Measurements from ENCODE around the gene SMC5. TPM values are rescaled to one million over a fixed set of nuclear protein-coding genes. Genes with fewer than 3 reads are reported as not detected.

Gene SMC5
- total RNA-seq, 1 experiment from 2014 or later = 27.5 TPM

GRCh38 chr9:70255486-70255885 lies 3.3 kb upstream of the SMC5 start:
- Histone ChIP-seq H3K27me3 (ENCODE audit: insufficient read depth, low read length) (no peaks in the 10 kb centered on the region), H3K9ac (ENCODE audit: low read length) (no peak overlapping the region), H3K4me3 (replicated peaks in 1 of 2; ENCODE audit: low read depth in 1 of 2, low read length in 2 of 2) (no peak overlapping the region), H3K27ac (ENCODE audit: low read depth, low read length) (no peak overlapping the region), H3K36me3 (ENCODE audit: control insufficient read depth in 1 of 2, insufficient read depth in 2 of 2, low read length in 2 of 2) (peaks cover under 1 to 5% of the 10 kb centered on the region in 2 experiments; a peak in 1 of 4 replicates), H3K4me1 (ENCODE audit: control insufficient read depth in 1 of 2, insufficient read depth in 2 of 2, low read length in 2 of 2) (peaks cover 8 to 21% of the 10 kb centered on the region in 2 experiments), H3K4me2 (ENCODE audit: low read length) (no peak overlapping the region), H3K79me2 (ENCODE audit: insufficient read depth, low read length) (peaks cover 17% of the 10 kb centered on the region), H4K20me1 (ENCODE audit: insufficient read depth) (no peaks in the 10 kb centered on the region), H2AFZ (ENCODE audit: low read depth, low read length, poor library complexity, severe bottlenecking) (no peak overlapping the region), H3K9me3 (ENCODE audit: control insufficient read depth in 1 of 2, insufficient read depth in 1 of 2, low read depth in 1 of 2, low read length in 2 of 2) (no peaks in the 10 kb centered on the region), H3K9me2 (ENCODE audit: insufficient read depth) (no peaks in the 10 kb centered on the region)
- no TSS peak for BruUV-seq (replicated peaks)
- ChIA-PET RAD21 (ENCODE audit: low non-redundant PET in 1 of 2, low total read pairs in 2 of 2, uncharacterized antibody in 2 of 2, unreplicated experiment in 2 of 2) (no interaction called here), POLR2A (no interaction called here), CTCF (no interaction called here)
- ATAC-seq = no peak
- no peak for DNase-seq (ENCODE audit: low read depth, low spot score)
- TF ChIP-seq JUND (IDR thresholded peaks at IDR 0.05) (no peak), ATF3 (IDR thresholded peaks at IDR 0.05) (no peak)
- intact Hi-C loops (cut with micrococcal nuclease) = no loop called here

GRCh38 chr9:70256123-70256551 lies 2.6 kb upstream of the SMC5 start:
- no peak for ATAC-seq
- Histone ChIP-seq H3K4me2 (ENCODE audit: low read length) (no peak overlapping the region), H2AFZ (ENCODE audit: low read depth, low read length, poor library complexity, severe bottlenecking) (no peak overlapping the region), H3K9ac (ENCODE audit: low read length) (no peak overlapping the region), H3K4me3 (replicated peaks in 1 of 2; ENCODE audit: low read depth in 1 of 2, low read length in 2 of 2) (no peak overlapping the region), H3K36me3 (ENCODE audit: control insufficient read depth in 1 of 2, insufficient read depth in 2 of 2, low read length in 2 of 2) (peaks cover 3 to 11% of the 10 kb centered on the region in 2 experiments; a peak in 3 of 4 replicates), H4K20me1 (ENCODE audit: insufficient read depth) (peaks cover 4% of the 10 kb centered on the region; the same call in 1 of the 2 replicates), H3K4me1 (ENCODE audit: control insufficient read depth in 1 of 2, insufficient read depth in 2 of 2, low read length in 2 of 2) (peaks cover 8 to 27% of the 10 kb centered on the region in 2 experiments), H3K9me2 (ENCODE audit: insufficient read depth) (no peaks in the 10 kb centered on the region), H3K79me2 (ENCODE audit: insufficient read depth, low read length) (peaks cover 23% of the 10 kb centered on the region), H3K27me3 (ENCODE audit: insufficient read depth, low read length) (no peaks in the 10 kb centered on the region), H3K9me3 (ENCODE audit: control insufficient read depth in 1 of 2, insufficient read depth in 1 of 2, low read depth in 1 of 2, low read length in 2 of 2) (no peaks in the 10 kb centered on the region), H3K27ac (ENCODE audit: low read depth, low read length) (no peak overlapping the region)
- CTCF ChIA-PET = no interaction called here
- intact Hi-C loops (cut with micrococcal nuclease) = no loop called here
- TF ChIP-seq TCF7L2 (IDR thresholded peaks at IDR 0.05; ENCODE audit: borderline replicate concordance, extremely low read depth, insufficient read depth, insufficient read length) (no peak), ATF3 (IDR thresholded peaks at IDR 0.05) (no peak), MAX (IDR thresholded peaks at IDR 0.05) (no peak), JUND (IDR thresholded peaks at IDR 0.05) (no peak), EZH2 (IDR thresholded peaks at IDR 0.05) (no peak), ZFX (IDR thresholded peaks at IDR 0.05) (no peak), YY1 (IDR thresholded peaks at IDR 0.05; ENCODE audit: extremely low read depth, insufficient replicate concordance, low read depth, low read length) (no peak), SRF (IDR thresholded peaks at IDR 0.05; ENCODE audit: low read depth) (no peak), SIN3A (IDR thresholded peaks at IDR 0.05; ENCODE audit: low read depth) (no peak), CTCF (IDR thresholded peaks at IDR 0.05 in 2 of 3, conservative IDR thresholded peaks at IDR 0.05 in 1 of 3; ENCODE audit: borderline replicate concordance in 1 of 3, insufficient read depth in 1 of 3, low read depth in 2 of 3, low read length in 2 of 3) (no peak), POLR2A (IDR thresholded peaks at IDR 0.05; ENCODE audit: borderline replicate concordance, extremely low read depth, insufficient read depth, insufficient read length) (no peak), FOSL1 (IDR thresholded peaks at IDR 0.05; ENCODE audit: low read depth) (no peak)
- TF ChIP-seq, protein P1, sequence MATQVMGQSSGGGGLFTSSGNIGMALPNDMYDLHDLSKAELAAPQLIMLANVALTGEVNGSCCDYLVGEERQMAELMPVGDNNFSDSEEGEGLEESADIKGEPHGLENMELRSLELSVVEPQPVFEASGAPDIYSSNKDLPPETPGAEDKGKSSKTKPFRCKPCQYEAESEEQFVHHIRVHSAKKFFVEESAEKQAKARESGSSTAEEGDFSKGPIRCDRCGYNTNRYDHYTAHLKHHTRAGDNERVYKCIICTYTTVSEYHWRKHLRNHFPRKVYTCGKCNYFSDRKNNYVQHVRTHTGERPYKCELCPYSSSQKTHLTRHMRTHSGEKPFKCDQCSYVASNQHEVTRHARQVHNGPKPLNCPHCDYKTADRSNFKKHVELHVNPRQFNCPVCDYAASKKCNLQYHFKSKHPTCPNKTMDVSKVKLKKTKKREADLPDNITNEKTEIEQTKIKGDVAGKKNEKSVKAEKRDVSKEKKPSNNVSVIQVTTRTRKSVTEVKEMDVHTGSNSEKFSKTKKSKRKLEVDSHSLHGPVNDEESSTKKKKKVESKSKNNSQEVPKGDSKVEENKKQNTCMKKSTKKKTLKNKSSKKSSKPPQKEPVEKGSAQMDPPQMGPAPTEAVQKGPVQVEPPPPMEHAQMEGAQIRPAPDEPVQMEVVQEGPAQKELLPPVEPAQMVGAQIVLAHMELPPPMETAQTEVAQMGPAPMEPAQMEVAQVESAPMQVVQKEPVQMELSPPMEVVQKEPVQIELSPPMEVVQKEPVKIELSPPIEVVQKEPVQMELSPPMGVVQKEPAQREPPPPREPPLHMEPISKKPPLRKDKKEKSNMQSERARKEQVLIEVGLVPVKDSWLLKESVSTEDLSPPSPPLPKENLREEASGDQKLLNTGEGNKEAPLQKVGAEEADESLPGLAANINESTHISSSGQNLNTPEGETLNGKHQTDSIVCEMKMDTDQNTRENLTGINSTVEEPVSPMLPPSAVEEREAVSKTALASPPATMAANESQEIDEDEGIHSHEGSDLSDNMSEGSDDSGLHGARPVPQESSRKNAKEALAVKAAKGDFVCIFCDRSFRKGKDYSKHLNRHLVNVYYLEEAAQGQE (IDR thresholded peaks at IDR 0.05; ENCODE audit: low read depth) = no peak
- no TSS peak for BruUV-seq (replicated peaks)
- DNase-seq (ENCODE audit: low read depth, low spot score) = no peak
- RAD21 ChIA-PET (ENCODE audit: low non-redundant PET in 1 of 2, low total read pairs in 2 of 2, uncharacterized antibody in 2 of 2, unreplicated experiment in 2 of 2) = no interaction called here
- POLR2A ChIA-PET = no interaction called here
